Peyer's patch (tissue), 4 donors: Measurements from ENCODE around the gene ABHD10. TPM values are rescaled to one million over a fixed set of nuclear protein-coding genes. Genes with fewer than 3 reads are reported as not detected.

Experiments used
- DNase-seq, 3 donors: peaks; one replicate each; pipeline ENCODE4 v3.0.0-alpha.2; 2017 to 2019
- H3K27ac ChIP-seq, 4 donors: fragments of 200-600 bp; sonication (generic); one replicate each; pipeline ENCODE4 v1.5.1; 2016 to 2019
- H3K27me3 ChIP-seq, 2 donors: fragments of 200-600 bp; sonication (generic); one replicate each; pipeline ENCODE4 v1.5.1; 2019
- H3K36me3 ChIP-seq, 3 donors: fragments of 200-600 bp; sonication (generic); one replicate each; pipeline ENCODE4 v1.5.1; 2016 to 2019
- H3K4me1 ChIP-seq, 4 donors: fragments of 200-600 bp; sonication (generic); one replicate each; pipeline ENCODE4 v1.5.1; 2016 to 2019
- H3K4me3 ChIP-seq, 4 donors: fragments of 200-600 bp; sonication (generic); 1 replicate in 3 of 4; 2 replicates in 1 of 4; pipeline ENCODE4 v1.5.1; 2016 to 2019; ENCODE audit warnings: mild to moderate bottlenecking in 1 of 4
- H3K9me3 ChIP-seq, 4 donors: fragments of 200-600 bp; sonication (generic); one replicate each; pipeline ENCODE4 v1.5.1; 2016 to 2019; ENCODE audit warnings: mild to moderate bottlenecking in 1 of 4
- POLR2A ChIP-seq, 2 donors: fragments of 450-650 bp; IDR thresholded peaks; one replicate each; pipeline ENCODE4 v1.5.1; 2017; ENCODE audit warnings: antibody characterized with exemption in 2 of 2, mild to moderate bottlenecking in 2 of 2, moderate library complexity in 2 of 2
- total RNA-seq, 4 donors: library from RNA; depleted of rRNA; stranded (reverse); fragments of >200 nt; gene quantifications; one replicate each; pipeline ENCODE4 v1.1.0, GENCODE V29; 2016
- TF ChIP-seq, protein P1 (sequence below), 6 experiments: fragments of 450-650 bp in 4 of 6; fragments of 200-600 bp in 2 of 6; sonication (generic) in 1 of 6; IDR thresholded peaks; one replicate each; pipeline ENCODE4 v1.5.1; 2017 to 2019; ENCODE audit warnings: antibody characterized with exemption in 6 of 6, mild to moderate bottlenecking in 3 of 6, moderate library complexity in 1 of 6

Gene ABHD10
- total RNA-seq, 4 donors from 2014 or later, result 7.4 to 20.9 (median 11.8) TPM

DNA sequence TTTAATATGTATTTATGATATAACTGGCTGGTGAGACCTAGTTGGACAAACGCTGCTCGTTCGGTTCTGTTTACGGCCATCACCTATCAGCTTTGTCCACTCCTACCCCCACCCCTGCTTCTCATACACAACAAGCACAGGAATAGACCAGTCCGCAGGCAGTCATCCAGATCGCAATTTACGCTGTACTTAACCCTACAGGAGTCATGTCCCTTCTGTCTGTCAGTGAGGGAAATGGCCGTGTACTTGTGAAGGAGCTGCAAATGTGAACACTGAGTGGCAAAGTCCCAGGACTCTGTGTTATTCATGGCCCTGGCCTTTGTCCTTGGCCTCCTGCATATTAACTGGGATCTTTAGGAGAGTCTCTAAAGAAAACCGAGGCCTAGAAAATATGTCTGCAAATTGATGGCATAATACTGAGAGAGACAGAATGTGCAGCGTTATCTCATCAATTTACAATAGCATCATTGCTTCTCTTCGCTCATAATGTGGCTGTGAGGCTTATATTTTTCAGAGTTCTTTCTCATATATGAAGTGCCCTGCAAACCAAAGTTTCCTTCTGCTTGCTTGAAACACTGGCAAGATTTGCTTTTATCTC is 7.2 kb upstream of the ABHD10 start:
- no peak for DNase-seq
- Histone ChIP-seq H3K9me3 (no peaks in the 10 kb centered on the region), H3K27me3 (no peaks in the 10 kb centered on the region), H3K4me3 (no peak overlapping the region), H3K27ac (no peak overlapping the region), H3K4me1 (no peaks in the 10 kb centered on the region), H3K36me3 (no peaks in the 10 kb centered on the region)
- TF ChIP-seq POLR2A (IDR thresholded peaks at IDR 0.05), result no peak
- TF ChIP-seq, protein P1, sequence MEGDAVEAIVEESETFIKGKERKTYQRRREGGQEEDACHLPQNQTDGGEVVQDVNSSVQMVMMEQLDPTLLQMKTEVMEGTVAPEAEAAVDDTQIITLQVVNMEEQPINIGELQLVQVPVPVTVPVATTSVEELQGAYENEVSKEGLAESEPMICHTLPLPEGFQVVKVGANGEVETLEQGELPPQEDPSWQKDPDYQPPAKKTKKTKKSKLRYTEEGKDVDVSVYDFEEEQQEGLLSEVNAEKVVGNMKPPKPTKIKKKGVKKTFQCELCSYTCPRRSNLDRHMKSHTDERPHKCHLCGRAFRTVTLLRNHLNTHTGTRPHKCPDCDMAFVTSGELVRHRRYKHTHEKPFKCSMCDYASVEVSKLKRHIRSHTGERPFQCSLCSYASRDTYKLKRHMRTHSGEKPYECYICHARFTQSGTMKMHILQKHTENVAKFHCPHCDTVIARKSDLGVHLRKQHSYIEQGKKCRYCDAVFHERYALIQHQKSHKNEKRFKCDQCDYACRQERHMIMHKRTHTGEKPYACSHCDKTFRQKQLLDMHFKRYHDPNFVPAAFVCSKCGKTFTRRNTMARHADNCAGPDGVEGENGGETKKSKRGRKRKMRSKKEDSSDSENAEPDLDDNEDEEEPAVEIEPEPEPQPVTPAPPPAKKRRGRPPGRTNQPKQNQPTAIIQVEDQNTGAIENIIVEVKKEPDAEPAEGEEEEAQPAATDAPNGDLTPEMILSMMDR (IDR thresholded peaks at IDR 0.05), result no peak

DNA sequence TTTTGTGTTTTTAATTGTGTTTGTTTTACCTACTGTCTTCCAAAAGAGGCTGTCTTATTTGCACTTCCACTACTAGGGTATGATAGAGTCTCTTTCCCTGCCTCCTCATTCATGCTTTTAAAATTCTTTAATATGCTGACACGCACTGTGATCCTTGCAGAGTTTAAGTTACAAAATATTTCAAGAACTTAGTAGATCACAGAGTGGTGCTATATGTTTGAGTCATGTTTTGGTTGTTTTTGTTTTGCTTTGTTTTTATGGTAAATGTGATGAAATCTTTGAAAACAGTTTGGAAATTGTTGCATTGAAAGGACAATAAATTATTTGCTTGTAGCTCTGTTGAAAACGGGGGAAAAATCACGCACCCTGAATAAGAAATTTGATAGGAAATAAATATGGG is 5.9 kb upstream of the ABHD10 start:
- no peaks in the 10 kb centered on the region for H3K36me3 ChIP-seq
- H3K27ac ChIP-seq, result no peak overlapping the region
- no peak for TF ChIP-seq POLR2A (IDR thresholded peaks at IDR 0.05)
- TF ChIP-seq, protein P1 (IDR thresholded peaks at IDR 0.05), result no peak
- H3K9me3 ChIP-seq, result no peaks in the 10 kb centered on the region
- no peaks in the 10 kb centered on the region for H3K4me1 ChIP-seq
- no peak for DNase-seq
- no peaks in the 10 kb centered on the region for H3K27me3 ChIP-seq
- H3K4me3 ChIP-seq, result no peak overlapping the region

DNA sequence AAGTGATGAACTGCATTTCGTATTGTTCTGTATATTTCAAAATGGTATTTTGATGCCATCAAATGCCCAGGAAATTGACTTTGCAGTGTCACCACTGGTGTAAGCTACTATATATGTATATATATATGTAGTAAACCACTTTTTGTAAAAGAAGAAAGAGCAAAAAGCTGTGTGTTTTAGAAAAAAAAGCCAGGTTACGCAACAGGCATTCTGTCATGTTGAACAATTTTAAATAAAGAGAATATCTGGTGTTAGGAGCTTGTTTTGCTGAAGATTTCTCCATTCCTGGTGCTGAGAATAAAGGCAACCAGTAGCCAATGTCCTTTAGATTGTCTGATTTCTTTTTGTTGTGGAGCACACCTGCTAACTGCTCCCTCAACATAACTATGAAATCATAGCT is 3.7 kb upstream of the ABHD10 start:
- Histone ChIP-seq H3K27me3 (no peaks in the 10 kb centered on the region), H3K36me3 (no peaks in the 10 kb centered on the region), H3K4me3 (no peak overlapping the region), H3K27ac (no peak overlapping the region), H3K9me3 (no peaks in the 10 kb centered on the region), H3K4me1 (peaks cover 0 to 7% (median 0%) of the 10 kb centered on the region in 4 donors)
- DNase-seq, result no peak
- TF ChIP-seq, protein P1 (IDR thresholded peaks at IDR 0.05), result no peak
- TF ChIP-seq POLR2A (IDR thresholded peaks at IDR 0.05), result no peak

DNA sequence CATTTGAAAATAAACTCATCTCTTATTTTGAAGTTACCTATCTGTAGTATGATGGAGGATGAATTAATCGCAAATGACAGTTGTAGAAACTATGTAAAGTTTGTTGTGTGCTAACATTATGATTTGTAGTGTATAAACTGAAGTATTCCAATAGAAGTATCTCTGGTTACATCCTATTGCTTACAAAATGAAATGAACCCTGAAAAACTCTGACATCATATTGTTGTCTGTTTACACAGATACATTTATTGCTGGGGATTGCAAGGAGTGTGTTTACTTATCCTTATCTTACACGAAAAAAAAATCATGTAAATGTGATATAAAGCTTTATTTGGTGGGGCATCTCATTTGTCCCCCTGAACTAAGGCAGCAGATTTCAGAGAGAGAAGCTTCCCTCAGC is 2.6 kb upstream of the ABHD10 start:
- no peak overlapping the region for H3K27ac ChIP-seq
- TF ChIP-seq, protein P1 (IDR thresholded peaks at IDR 0.05), result no peak
- TF ChIP-seq POLR2A (IDR thresholded peaks at IDR 0.05), result no peak

DNA sequence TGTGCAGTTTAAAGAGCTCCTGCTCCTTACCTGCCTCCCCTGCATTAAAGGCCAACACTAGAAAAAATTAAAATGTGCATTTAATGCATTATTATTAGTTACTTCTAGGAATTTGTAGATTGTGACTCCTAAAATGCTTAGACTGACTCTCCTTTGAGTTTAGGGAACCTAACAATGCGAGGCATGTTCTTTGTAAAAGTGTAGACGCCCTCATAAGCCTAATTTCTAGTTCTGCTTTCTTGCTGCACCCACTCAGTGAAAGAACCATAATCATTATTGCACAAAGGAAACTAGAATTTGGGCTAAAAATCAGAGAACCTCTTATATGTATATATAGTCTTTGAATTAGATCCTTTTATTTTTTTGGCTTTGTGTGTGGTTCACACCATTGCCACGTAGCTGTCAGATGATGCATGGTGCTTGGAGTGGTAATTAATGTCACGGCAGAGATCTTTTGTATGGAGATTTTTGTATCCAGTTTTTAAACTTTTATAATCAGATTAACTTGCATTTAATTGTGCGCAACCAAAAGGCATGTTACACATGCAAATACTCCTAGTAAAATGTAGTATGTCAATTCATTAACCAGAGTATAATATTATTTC is 710 bp downstream of the ABHD10 start:
- Histone ChIP-seq H3K27me3 (no peaks in the 10 kb centered on the region), H3K36me3 (no peaks in the 10 kb centered on the region), H3K4me3 (peak overlapping the region; percentile 59 to 90 (median 84)), H3K9me3 (no peaks in the 10 kb centered on the region), H3K27ac (peak overlapping the region; percentile 77 to 90 (median 84)), H3K4me1 (peaks cover 0 to 7% (median 4%) of the 10 kb centered on the region in 4 donors)
- DNase-seq, result no peak
- TF ChIP-seq, protein P1 (IDR thresholded peaks at IDR 0.05), result no peak
- no peak for TF ChIP-seq POLR2A (IDR thresholded peaks at IDR 0.05)

More for the DNA sequence above, 2.6 kb upstream of the ABHD10 start:
- Histone ChIP-seq H3K36me3 (no peaks in the 10 kb centered on the region), H3K4me3 (no peak overlapping the region), H3K27me3 (no peaks in the 10 kb centered on the region), H3K4me1 (peaks cover 0 to 7% (median 4%) of the 10 kb centered on the region in 4 donors), H3K9me3 (no peaks in the 10 kb centered on the region)
- DNase-seq, result no peak
